HepG2 (cell line): Measurements from ENCODE around the gene NAALADL1. TPM values are rescaled to one million over a fixed set of nuclear protein-coding genes. Genes with fewer than 3 reads are reported as not detected.

ENCODE experiments used
- HDAC2 ChIP-seq: sonication (generic); formaldehyde crosslinking; IDR thresholded peaks from 2 replicates; pipeline ENCODE4 v1.4.0; 2020; ENCODE audit warnings: missing genetic modification reagents
- HOXD1 ChIP-seq: sonication (generic); formaldehyde crosslinking; IDR thresholded peaks from 2 replicates; pipeline ENCODE4 v1.5.0; 2020; ENCODE audit warnings: missing genetic modification reagents
- KMT2B ChIP-seq: IDR thresholded peaks from 2 replicates; pipeline ENCODE4 v1.6.1; 2016; ENCODE audit warnings: missing genetic modification reagents, missing compliant biosample characterization
- MAF1 ChIP-seq: sonication (generic); formaldehyde crosslinking; IDR thresholded peaks from 2 replicates; pipeline ENCODE4 v1.5.0; 2020; ENCODE audit warnings: missing genetic modification reagents, borderline replicate concordance
- MAFF ChIP-seq: IDR thresholded peaks from 2 replicates; pipeline ENCODE4 v1.6.1; 2011; ENCODE audit warnings: low read depth, low read length, improper control_type of control experiment
- MLLT10 ChIP-seq: sonication (generic); formaldehyde crosslinking; IDR thresholded peaks from 2 replicates; pipeline ENCODE4 v1.4.0; 2020; ENCODE audit warnings: missing genetic modification reagents
- PBX3 ChIP-seq: sonication (generic); formaldehyde crosslinking; IDR thresholded peaks from 2 replicates; pipeline ENCODE4 v1.8.1; 2023; ENCODE audit warnings: missing genetic modification reagents, inconsistent platforms, borderline replicate concordance
- PLRG1 ChIP-seq: fragments of 450-650 bp; conservative IDR thresholded peaks from 2 replicates; pipeline ENCODE4 v1.6.1; 2016
- POGZ ChIP-seq: sonication (generic); formaldehyde crosslinking; IDR thresholded peaks from 2 replicates; pipeline ENCODE4 v1.4.0; 2020; ENCODE audit warnings: mild to moderate bottlenecking, missing genetic modification reagents
- POLR2A ChIP-seq, 2 experiments: IDR thresholded peaks; 2 replicates each; pipeline ENCODE4 v1.6.1; 2011; ENCODE audit warnings: low read depth in 2 of 2, low read length in 2 of 2, mild to moderate bottlenecking in 1 of 2, moderate library complexity in 1 of 2; ENCODE audit not compliant: insufficient read depth in 1 of 2
- SMYD3 ChIP-seq: sonication (generic); formaldehyde crosslinking; IDR thresholded peaks from 2 replicates; pipeline ENCODE4 v1.8.1; 2023; ENCODE audit warnings: mild to moderate bottlenecking, missing genetic modification reagents
- SNAPC4 ChIP-seq: sonication (generic); formaldehyde crosslinking; IDR thresholded peaks from 2 replicates; pipeline ENCODE4 v1.4.0; 2020; ENCODE audit warnings: mild to moderate bottlenecking, missing genetic modification reagents
- SP140L ChIP-seq: sonication (generic); formaldehyde crosslinking; IDR thresholded peaks from 2 replicates; pipeline ENCODE4 v1.4.0; 2020; ENCODE audit warnings: missing genetic modification reagents, borderline replicate concordance
- TCF7L2 ChIP-seq: IDR thresholded peaks from 2 replicates; pipeline ENCODE4 v1.6.1; 2011; ENCODE audit warnings: mild to moderate bottlenecking, low read depth, low read length, moderate library complexity
- ZNF331 ChIP-seq: sonication (generic); formaldehyde crosslinking; IDR thresholded peaks from 2 replicates; pipeline ENCODE4 v1.4.0; 2020; ENCODE audit warnings: missing genetic modification reagents
- ZNF33B ChIP-seq: sonication (generic); formaldehyde crosslinking; IDR thresholded peaks from 2 replicates; pipeline ENCODE4 v1.5.1; 2020; ENCODE audit warnings: mild to moderate bottlenecking, missing genetic modification reagents
- ZNF34 ChIP-seq: sonication (generic); formaldehyde crosslinking; IDR thresholded peaks from 2 replicates; pipeline ENCODE4 v1.4.0; 2020; ENCODE audit warnings: mild to moderate bottlenecking, missing genetic modification reagents, borderline replicate concordance
- ZNF720 ChIP-seq: sonication (generic); formaldehyde crosslinking; IDR thresholded peaks from 2 replicates; pipeline ENCODE4 v1.4.0; 2020; ENCODE audit warnings: missing genetic modification reagents
- ZNF761 ChIP-seq: sonication (generic); formaldehyde crosslinking; conservative IDR thresholded peaks from 2 replicates; pipeline ENCODE4 v1.4.0; 2020; ENCODE audit warnings: mild to moderate bottlenecking, missing genetic modification reagents
- ZNF775 ChIP-seq: sonication (generic); formaldehyde crosslinking; IDR thresholded peaks from 2 replicates; pipeline ENCODE4 v1.4.0; 2020; ENCODE audit warnings: missing genetic modification reagents, mild to moderate bottlenecking, moderate library complexity, borderline replicate concordance
- ZNF841 ChIP-seq: sonication (generic); formaldehyde crosslinking; IDR thresholded peaks from 2 replicates; pipeline ENCODE4 v1.8.1; 2023; ENCODE audit warnings: missing genetic modification reagents, borderline replicate concordance
- ZSCAN30 ChIP-seq: sonication (generic); formaldehyde crosslinking; IDR thresholded peaks from 2 replicates; pipeline ENCODE4 v1.5.0; 2020; ENCODE audit warnings: mild to moderate bottlenecking, missing genetic modification reagents
- polyA plus RNA-seq, 8 experiments: library from polyadenylated mRNA; depleted of rRNA in 3 of 8; stranded (reverse) in 7 of 8; unstranded in 1 of 8; fragments of >200 nt; fragmentation: Illumina TruSeq in 4 of 8; extraction: Trizol in 4 of 8; gene quantifications; 2 replicates each; pipeline versions ENCODE4 v1.2.1 to v1.2.3, GENCODE V29; 2011 to 2016; ENCODE audit warnings: low read depth in 4 of 8, missing spikeins in 1 of 8, mixed read lengths in 1 of 8; ENCODE audit not compliant: insufficient read depth in 1 of 8
- total RNA-seq, 5 experiments: library from RNA; depleted of rRNA; stranded (reverse); fragments of >200 nt; fragmentation: Illumina TruSeq; extraction: Trizol; gene quantifications; 2 replicates each; pipeline ENCODE4 v1.2.3, GENCODE V29; 2016; ENCODE audit warnings: low read depth in 1 of 5
- TF ChIP-seq, protein P1 (sequence below), 2 experiments: sonication (generic) in 1 of 2; formaldehyde crosslinking in 1 of 2; IDR thresholded peaks; 2 replicates each; pipeline versions ENCODE4 v1.5.1 to v1.6.1; 2011 to 2020; ENCODE audit warnings: borderline replicate concordance in 1 of 2, low read depth in 1 of 2, low read length in 1 of 2, mild to moderate bottlenecking in 1 of 2, missing genetic modification reagents in 1 of 2, moderate library complexity in 1 of 2

NAALADL1 gene
- total and polyA plus RNA-seq, 2 of the 13 experiments (the other 11 are each of a cell fraction or from before 2014, with no cell fraction given) = 9.3 to 33.9 TPM

DNA sequence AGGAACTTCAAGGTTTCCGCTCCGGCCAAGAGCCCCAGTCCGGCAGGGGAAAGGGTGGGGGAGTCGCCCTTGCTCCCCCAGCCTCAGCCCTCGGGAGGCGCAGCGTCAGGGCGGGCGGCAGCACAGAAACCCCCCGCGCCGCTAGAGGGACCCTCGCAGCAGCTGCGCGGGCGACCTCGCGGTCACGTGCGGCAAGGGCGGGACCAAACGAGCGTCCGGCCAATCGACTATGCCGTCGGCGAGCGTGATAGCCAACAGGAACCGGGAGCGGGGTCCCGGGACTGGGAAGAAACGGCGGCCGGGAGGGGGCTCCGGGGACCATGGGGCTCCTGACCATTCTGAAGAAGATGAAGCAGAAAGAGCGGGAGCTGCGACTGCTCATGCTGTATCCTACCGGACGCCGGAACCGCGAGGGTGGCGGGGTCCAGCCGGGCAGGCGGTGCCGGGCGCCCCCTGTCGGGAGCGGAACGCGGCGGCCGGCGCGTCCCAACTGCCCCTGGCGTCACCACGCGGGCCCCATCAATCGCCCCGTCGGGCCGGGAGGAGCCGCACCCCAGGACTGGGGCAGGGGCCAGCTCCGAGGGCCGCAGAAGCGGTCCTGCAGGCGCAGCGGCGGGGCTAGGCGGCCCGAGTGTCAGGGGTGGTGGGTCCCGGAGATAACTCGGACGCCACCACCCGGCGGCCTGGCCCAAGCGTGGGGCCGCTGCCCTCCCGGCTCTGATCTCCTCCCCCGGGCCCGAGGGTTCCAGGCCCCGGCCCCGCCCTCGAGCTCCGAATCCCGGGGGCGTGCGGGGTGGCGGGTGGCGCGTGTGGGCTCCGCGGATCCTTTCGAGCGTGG lies 44.2 kb downstream of the NAALADL1 start, which contains the start of gene ARL2 (continued):
- no peak for TF ChIP-seq PLRG1
- TF ChIP-seq KMT2B (CRISPR knock-in tag) = no peak; the same call in 1 of the 2 replicates
- peak; percentile 94 for TF ChIP-seq ZNF34 (CRISPR knock-in tag)
- TF ChIP-seq HOXD1 = no peak
- TF ChIP-seq ZNF720 (CRISPR knock-in tag) = no peak
- TF ChIP-seq ZNF33B (CRISPR knock-in tag) = no peak
- peak in 1 of 2 experiments; percentile 55; a peak in 1 of 4 replicates for TF ChIP-seq POLR2A (IDR thresholded peaks at IDR 0.05; ENCODE audit: insufficient read depth in 1 of 2, low read depth in 2 of 2, low read length in 2 of 2)
- TF ChIP-seq, protein P1, sequence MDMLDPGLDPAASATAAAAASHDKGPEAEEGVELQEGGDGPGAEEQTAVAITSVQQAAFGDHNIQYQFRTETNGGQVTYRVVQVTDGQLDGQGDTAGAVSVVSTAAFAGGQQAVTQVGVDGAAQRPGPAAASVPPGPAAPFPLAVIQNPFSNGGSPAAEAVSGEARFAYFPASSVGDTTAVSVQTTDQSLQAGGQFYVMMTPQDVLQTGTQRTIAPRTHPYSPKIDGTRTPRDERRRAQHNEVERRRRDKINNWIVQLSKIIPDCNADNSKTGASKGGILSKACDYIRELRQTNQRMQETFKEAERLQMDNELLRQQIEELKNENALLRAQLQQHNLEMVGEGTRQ (IDR thresholded peaks at IDR 0.05; ENCODE audit: low read depth, low read length) = peak; percentile 87
- TF ChIP-seq, protein P1 (CRISPR knock-in tag; IDR thresholded peaks at IDR 0.05; ENCODE audit: borderline replicate concordance) = peak; percentile 99
- no peak for TF ChIP-seq TCF7L2
- TF ChIP-seq MLLT10 = no peak
- TF ChIP-seq ZSCAN30 (CRISPR knock-in tag) = 0 out of 2 replicates have a peak, but pooled peaks have one; percentile 86
- TF ChIP-seq ZNF775 (CRISPR knock-in tag) = 0 out of 2 replicates have a peak, but pooled peaks have one; percentile 68
- TF ChIP-seq SP140L (CRISPR knock-in tag) = no peak
- no peak for TF ChIP-seq HDAC2 (CRISPR knock-in tag)
- TF ChIP-seq SNAPC4 (CRISPR knock-in tag) = no peak
- no peak for TF ChIP-seq SMYD3
- TF ChIP-seq MAFF = no peak
- TF ChIP-seq ZNF761 (CRISPR knock-in tag) = peak; percentile 91
- 0 out of 2 replicates have a peak, but pooled peaks have one; percentile 35 for TF ChIP-seq MAF1 (CRISPR knock-in tag)
- peak; percentile 86 for TF ChIP-seq POGZ
- no peak for TF ChIP-seq ZNF841 (CRISPR knock-in tag)
- TF ChIP-seq PBX3 (CRISPR knock-in tag) = no peak
- TF ChIP-seq ZNF331 = no peak
